B cell (primary cell): ENCODE data around the gene PEX11G. TPM values are rescaled to one million over a fixed set of nuclear protein-coding genes. Genes with fewer than 3 reads are reported as not detected.
"Not testable (repeated sequence)": the region's sequence is repeated elsewhere in the genome, so short reads cannot be mapped to it uniquely, and the experiment has no call there.

Source experiments
- ATAC-seq: fragments of 200-7000 bp; cut with Tn5 transposase; one replicate; pipeline ENCODE4 v1.10.0; 2021; ENCODE audit warnings: low read depth, mild to moderate bottlenecking, moderate number of reproducible peaks, moderate library complexity
- CTCF ChIA-PET: fragments of 350-600 bp; sonication (Branson Sonifier 250); formaldehyde crosslinking; loops from one replicate; lab custom pipeline; 2021; ENCODE audit warnings: antibody characterized with exemption, inconsistent platforms; lab: Charles Lee
- POLR2A ChIA-PET: fragments of 350-600 bp; sonication (Branson Sonifier 250); formaldehyde crosslinking; loops from one replicate; lab custom pipeline; 2021; ENCODE audit warnings: antibody characterized with exemption; lab: Charles Lee
- DNase-seq: peaks from one replicate; pipeline ENCODE4 v3.0.0; 2013
- H2AFZ ChIP-seq: 2 replicates; pipeline ENCODE4 v1.6.1; 2012; ENCODE audit warnings: mild to moderate bottlenecking, low read depth, low read length; ENCODE audit not compliant: insufficient read depth, poor library complexity, severe bottlenecking
- H3K27ac ChIP-seq, 2 donors: 1 replicate in 1 of 2; 2 replicates in 1 of 2; pipeline ENCODE4 v1.5.1; 2012 to 2013; ENCODE audit warnings: low read length in 2 of 2, mild to moderate bottlenecking in 2 of 2, moderate library complexity in 1 of 2
- H3K27me3 ChIP-seq, 4 experiments: fragments of 200-600 bp in 1 of 4; sonication (generic) in 1 of 4; replicated peaks in 1 of 4; 1 replicate in 2 of 4; 2 replicates in 2 of 4; pipeline versions ENCODE4 v1.6.1 to v1.7.0; 2013 to 2016; ENCODE audit warnings: low read length in 3 of 4, mild to moderate bottlenecking in 2 of 4, mixed read lengths in 1 of 4, moderate library complexity in 1 of 4; ENCODE audit not compliant: insufficient read depth in 4 of 4, control insufficient read depth in 3 of 4; ENCODE audit errors: control extremely low read depth in 1 of 4
- H3K36me3 ChIP-seq, 2 experiments: replicated peaks in 1 of 2; 1 replicate in 1 of 2; 2 replicates in 1 of 2; pipeline versions ENCODE4 v1.6.1 to v1.7.1; 2013; ENCODE audit warnings: low read length in 1 of 2; ENCODE audit not compliant: insufficient read depth in 2 of 2, control insufficient read depth in 1 of 2; ENCODE audit errors: control extremely low read depth in 1 of 2, extremely low read depth in 1 of 2
- H3K4me1 ChIP-seq, 2 donors: fragments of 200-600 bp in 1 of 2; sonication (generic) in 1 of 2; 1 replicate in 1 of 2; 2 replicates in 1 of 2; pipeline versions ENCODE4 v1.5.1 to v1.6.1; 2013 to 2017; ENCODE audit warnings: low read length in 2 of 2; ENCODE audit not compliant: control insufficient read depth in 2 of 2, insufficient read depth in 2 of 2
- H3K4me2 ChIP-seq: replicated peaks from 2 replicates; pipeline ENCODE3; 2012; ENCODE audit warnings: mild to moderate bottlenecking, low read depth, low read length; ENCODE audit not compliant: poor library complexity, severe bottlenecking
- H3K4me3 ChIP-seq, 5 experiments: fragments of 200-600 bp in 1 of 5; sonication (generic) in 1 of 5; 1 replicate in 3 of 5; 2 replicates in 2 of 5; pipeline versions ENCODE4 v1.5.1 to v1.7.0; 2011 to 2016; ENCODE audit warnings: low read length in 4 of 5, mild to moderate bottlenecking in 4 of 5, low read depth in 2 of 5, control low read depth in 1 of 5, moderate library complexity in 1 of 5; ENCODE audit not compliant: insufficient read depth in 1 of 5; ENCODE audit errors: control extremely low read depth in 1 of 5, extremely low read depth in 1 of 5
- H3K79me2 ChIP-seq: fragments of 200-600 bp; sonication (generic); one replicate; pipeline ENCODE4 v1.6.0; 2016; ENCODE audit warnings: low read length; ENCODE audit not compliant: control insufficient read depth, insufficient read depth
- H3K9ac ChIP-seq: fragments of 200-600 bp; sonication (generic); 2 replicates; pipeline ENCODE4 v1.6.1; 2017; ENCODE audit warnings: mild to moderate bottlenecking, low read length, moderate library complexity
- H3K9me3 ChIP-seq, 3 donors: one replicate each; pipeline versions ENCODE4 v1.6.1 to v1.7.1; 2013; ENCODE audit warnings: low read length in 2 of 3; ENCODE audit not compliant: control insufficient read depth in 2 of 3, insufficient read depth in 1 of 3; ENCODE audit errors: control extremely low read depth in 1 of 3
- H4K20me1 ChIP-seq: 2 replicates; pipeline ENCODE4 v1.6.0; 2012; ENCODE audit warnings: mild to moderate bottlenecking, low read length; ENCODE audit not compliant: insufficient read depth, control insufficient read depth, poor library complexity, severe bottlenecking
- H3K27ac Mint-ChIP-seq: one replicate; pipeline ENCODE4 v1.8.0; 2021; ENCODE audit warnings: mixed read lengths
- H3K27me3 Mint-ChIP-seq: one replicate; pipeline ENCODE4 v1.8.0; 2021; ENCODE audit warnings: mixed read lengths
- H3K4me1 Mint-ChIP-seq: one replicate; pipeline ENCODE4 v1.8.0; 2021; ENCODE audit warnings: mixed read lengths
- H3K4me3 Mint-ChIP-seq: one replicate; pipeline ENCODE4 v1.8.0; 2021; ENCODE audit warnings: mixed read lengths
- H3K9me3 Mint-ChIP-seq: one replicate; pipeline ENCODE4 v1.8.0; 2022; ENCODE audit warnings: mixed read lengths; ENCODE audit not compliant: insufficient read depth
- EZH2 ChIP-seq: IDR thresholded peaks from 2 replicates; pipeline ENCODE4 v1.6.1; 2012; ENCODE audit warnings: borderline replicate concordance, low read depth, mild to moderate bottlenecking, moderate library complexity, low read length; ENCODE audit not compliant: insufficient read depth, poor library complexity, severe bottlenecking
- WGBS: methylation state at CpG from one replicate; pipeline ENCODE4 v1.1.5; 2013; ENCODE audit warnings: missing lambda C conversion rate; ENCODE audit not compliant: insufficient coverage; 5-methylcytosine and 5-hydroxymethylcytosine counted together
- intact Hi-C: fragments of 100-400 bp; cut with micrococcal nuclease; formaldehyde crosslinking; loops from one replicate; pipeline ENCODE4 v1.10.0; 2022
- polyA plus RNA-seq: library from polyadenylated mRNA; depleted of rRNA; stranded (reverse); fragments of >200 nt; gene quantifications from 2 replicates; pipeline ENCODE4 v1.2.3, GENCODE V29; 2012
- total RNA-seq, 2 donors: library from RNA; stranded (reverse); fragments of 120-200 nt in 1 of 2; gene quantifications; 1 replicate in 1 of 2; 2 replicates in 1 of 2; pipeline versions ENCODE4 v1.2.3 to v1.2.4, GENCODE V29; 2013 to 2022
- TF ChIP-seq, protein P1 (sequence below): fragments of 200-600 bp; IDR thresholded peaks from one replicate; pipeline ENCODE4 v1.8.0; 2022; ENCODE audit warnings: antibody characterized with exemption, mild to moderate bottlenecking

PEX11G gene
- total and polyA plus RNA-seq, 2 donors (not counting 1 experiment from before 2014, with no cell fraction given), result 0.40 to 0.62 TPM

GRCh38 chr19:7435586-7435985 is 53.2 kb downstream of the PEX11G start:
- no peaks in the 10 kb centered on the region for H3K27me3 Mint-ChIP-seq
- POLR2A ChIA-PET, result interaction anchor here (0.6 kb wide), 1 partner anchor 920 kb away, joined by 11 read pairs; no protein-coding TSS in a partner anchor
- 91% methylated on average over 3 of the region's 3 CpGs for WGBS

GRCh38 chr19:7434391-7434790 is 54.4 kb downstream of the PEX11G start:
- POLR2A ChIA-PET, result no interaction called here
- Histone ChIP-seq H3K4me2 (no peak overlapping the region), H3K9ac (no peak overlapping the region), H3K36me3 (peaks cover 3 to 61% of the 10 kb centered on the region in 2 experiments), H4K20me1 (peaks cover 97% of the 10 kb centered on the region), H3K9me3 (no peaks in the 10 kb centered on the region), H3K4me1 (no peaks in the 10 kb centered on the region), H3K79me2 (peaks cover 70% of the 10 kb centered on the region), H3K4me3 (no peak overlapping the region), H3K27ac (no peak overlapping the region), H2AFZ (no peak overlapping the region), H3K27me3 (no peaks in the 10 kb centered on the region)
- Mint-ChIP-seq H3K9me3 (no peaks in the 10 kb centered on the region), H3K27ac (no peak overlapping the region), H3K27me3 (no peaks in the 10 kb centered on the region), H3K4me1 (no peaks in the 10 kb centered on the region), H3K4me3 (no peak overlapping the region)
- DNase-seq (no peak), ATAC-seq (no peak)
- CTCF ChIA-PET, result interaction anchor here (0.6 kb wide), 1 partner anchor 87 kb away, joined by 3 read pairs; no protein-coding TSS in a partner anchor
- intact Hi-C loops, result no loop called here
- WGBS, result 98% methylated on average over 9 of the region's 10 CpGs
- TF ChIP-seq EZH2, result no peak
- TF ChIP-seq, protein P1, sequence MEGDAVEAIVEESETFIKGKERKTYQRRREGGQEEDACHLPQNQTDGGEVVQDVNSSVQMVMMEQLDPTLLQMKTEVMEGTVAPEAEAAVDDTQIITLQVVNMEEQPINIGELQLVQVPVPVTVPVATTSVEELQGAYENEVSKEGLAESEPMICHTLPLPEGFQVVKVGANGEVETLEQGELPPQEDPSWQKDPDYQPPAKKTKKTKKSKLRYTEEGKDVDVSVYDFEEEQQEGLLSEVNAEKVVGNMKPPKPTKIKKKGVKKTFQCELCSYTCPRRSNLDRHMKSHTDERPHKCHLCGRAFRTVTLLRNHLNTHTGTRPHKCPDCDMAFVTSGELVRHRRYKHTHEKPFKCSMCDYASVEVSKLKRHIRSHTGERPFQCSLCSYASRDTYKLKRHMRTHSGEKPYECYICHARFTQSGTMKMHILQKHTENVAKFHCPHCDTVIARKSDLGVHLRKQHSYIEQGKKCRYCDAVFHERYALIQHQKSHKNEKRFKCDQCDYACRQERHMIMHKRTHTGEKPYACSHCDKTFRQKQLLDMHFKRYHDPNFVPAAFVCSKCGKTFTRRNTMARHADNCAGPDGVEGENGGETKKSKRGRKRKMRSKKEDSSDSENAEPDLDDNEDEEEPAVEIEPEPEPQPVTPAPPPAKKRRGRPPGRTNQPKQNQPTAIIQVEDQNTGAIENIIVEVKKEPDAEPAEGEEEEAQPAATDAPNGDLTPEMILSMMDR, result no peak

More at GRCh38 chr19:7435586-7435985, 53.2 kb downstream of the PEX11G start:
- Histone ChIP-seq H3K9ac (no peak overlapping the region), H3K36me3 (peaks cover 3 to 69% of the 10 kb centered on the region in 2 experiments), H3K9me3 (no peaks in the 10 kb centered on the region), H4K20me1 (peaks cover 97% of the 10 kb centered on the region), H3K4me2 (no peak overlapping the region), H3K27ac (no peak overlapping the region), H3K4me1 (no peaks in the 10 kb centered on the region), H3K27me3 (no peaks in the 10 kb centered on the region), H3K4me3 (no peak overlapping the region), H3K79me2 (peaks cover 70% of the 10 kb centered on the region), H2AFZ (no peak overlapping the region)
- ATAC-seq (no peak), DNase-seq (no peak)
- no peaks in the 10 kb centered on the region for H3K9me3 Mint-ChIP-seq
- no peak overlapping the region for H3K4me3 Mint-ChIP-seq
- H3K4me1 Mint-ChIP-seq, result no peaks in the 10 kb centered on the region
- CTCF ChIA-PET, result no interaction called here
- intact Hi-C loops, result no loop called here
- peak overlapping the region; percentile 6 for H3K27ac Mint-ChIP-seq
- TF ChIP-seq, protein P1, result no peak
- no peak for TF ChIP-seq EZH2

DNA sequence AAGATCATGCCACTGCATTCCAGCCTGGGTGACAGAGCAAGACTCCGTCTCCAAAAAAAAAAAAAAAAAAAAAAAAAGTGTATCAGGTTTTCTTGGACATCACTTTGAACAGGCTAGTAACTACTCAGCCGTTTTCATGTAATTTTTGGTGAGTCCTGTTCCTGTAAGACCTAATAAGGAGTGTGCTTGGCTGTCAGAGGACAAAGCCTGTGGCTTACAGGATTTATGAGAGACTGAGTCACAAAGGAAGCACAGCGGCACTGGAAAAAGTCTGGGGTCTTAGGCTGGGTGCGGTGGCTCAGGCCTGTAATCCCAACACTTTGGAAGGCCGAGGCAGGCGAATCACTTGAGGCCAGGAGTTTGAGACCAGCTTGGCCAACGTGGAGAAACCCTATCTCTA is 55.4 kb downstream of the PEX11G start:
- H3K27me3 ChIP-seq, POLR2A ChIA-PET, H3K9ac ChIP-seq, H3K4me2 ChIP-seq, H3K27ac Mint-ChIP-seq, ATAC-seq, H2AFZ ChIP-seq, H3K4me1 ChIP-seq, H3K4me3 Mint-ChIP-seq, intact Hi-C loops, H3K9me3 ChIP-seq, H3K4me1 Mint-ChIP-seq, H3K27me3 Mint-ChIP-seq, DNase-seq, H3K4me3 ChIP-seq, H3K27ac ChIP-seq, CTCF ChIA-PET, H3K9me3 Mint-ChIP-seq: not testable (repeated sequence)
- WGBS, result 95% methylated on average over 6 of the region's 7 CpGs
- Histone ChIP-seq H3K79me2 (peaks cover 79% of the 10 kb centered on the region), H3K36me3 (peaks cover 3 to 59% of the 10 kb centered on the region in 2 experiments), H4K20me1 (peaks cover 97% of the 10 kb centered on the region)
